Hippocampal formation (tissue), 2 donors: ENCODE results near the gene LIX1.
A peak's percentile ranks its signal among the peaks of the same experiment; 100 is the strongest.

Experiments used
- DNase-seq, 2 donors: peaks; one replicate each; lab custom pipeline; 2025; lab: John Stamatoyannopoulos, UW

The LIX1 gene

DNA sequence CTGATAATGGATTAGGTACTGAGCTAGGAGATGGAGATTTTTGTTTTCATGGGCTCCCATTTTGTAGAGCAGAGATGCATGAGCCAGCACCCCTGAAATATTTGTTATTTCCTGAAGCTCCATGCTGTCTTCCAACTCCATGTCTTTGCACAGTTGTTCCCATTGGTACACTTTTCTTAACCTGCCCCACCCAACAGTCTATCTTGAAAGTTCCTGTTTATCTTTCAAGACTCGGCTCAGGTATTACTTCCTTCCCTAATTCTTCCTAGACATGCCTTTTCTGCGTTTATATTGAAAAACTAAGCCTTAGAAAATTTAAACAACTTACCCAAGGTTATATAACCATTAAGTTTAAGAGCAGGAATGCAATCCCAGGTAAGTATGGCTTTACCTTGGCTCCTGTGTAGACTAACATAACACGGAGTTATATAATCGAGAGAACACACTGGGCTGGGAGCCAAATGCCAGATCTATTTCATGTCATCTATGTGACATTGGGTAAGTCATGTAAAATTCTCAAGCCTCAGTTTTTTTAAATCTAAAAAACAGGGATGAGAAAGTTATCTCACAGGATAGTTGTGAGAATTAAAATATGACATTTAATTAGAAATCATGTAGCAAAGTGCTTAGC is 67.4 kb downstream of the LIX1 start:
- DNase-seq: no peak

DNA sequence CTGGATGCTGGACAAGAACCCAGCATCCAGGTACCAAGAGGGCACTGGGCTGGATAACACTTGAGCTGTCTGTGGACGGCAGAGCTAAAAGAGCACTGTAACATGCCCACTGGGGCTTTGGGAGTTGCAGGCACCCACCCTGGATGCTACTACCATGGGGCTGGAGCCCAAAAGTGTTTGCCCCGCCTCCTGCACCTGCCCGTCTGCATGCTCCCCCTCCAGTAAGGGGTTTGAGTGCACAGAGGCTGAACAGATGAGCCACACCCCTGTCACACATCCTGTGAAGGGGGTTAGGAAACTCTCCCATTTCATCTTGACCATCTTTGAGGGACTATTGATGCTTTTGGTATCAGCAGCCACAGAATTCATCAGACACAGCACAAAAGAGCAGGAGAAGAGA is 69.0 kb downstream of the LIX1 start:
- no peak for DNase-seq

- no peak for DNase-seq
These were observed 69.7 kb downstream of the LIX1 start for GRCh38 chr5:97072696-97073095.

- no peak for DNase-seq
These were observed 70.4 kb downstream of the LIX1 start for GRCh38 chr5:97071993-97072392.

DNA sequence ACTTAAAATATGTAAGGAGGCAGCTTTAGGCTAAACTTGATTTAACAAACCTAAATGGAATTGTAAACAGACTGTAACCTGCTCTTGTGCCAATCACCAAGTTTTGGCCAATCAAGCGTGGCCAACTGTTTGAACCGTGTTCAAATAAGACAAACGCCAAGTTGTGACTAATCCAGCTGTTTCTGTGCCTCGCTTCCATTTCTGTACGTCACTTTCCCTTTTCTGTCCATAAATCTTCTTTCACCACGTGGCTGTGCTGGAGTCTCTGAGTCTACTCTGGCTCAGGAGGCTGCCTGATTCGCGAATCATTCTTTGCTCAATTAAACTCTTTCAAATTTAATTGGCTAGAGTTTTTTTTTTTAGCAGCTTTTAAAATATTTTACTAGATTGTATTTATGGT is 71.3 kb downstream of the LIX1 start:
- DNase-seq: peak in 1 of 2 donors; percentile 12

- DNase-seq: no peak
These were observed 72.2 kb downstream of the LIX1 start for GRCh38 chr5:97070234-97070633.

DNA sequence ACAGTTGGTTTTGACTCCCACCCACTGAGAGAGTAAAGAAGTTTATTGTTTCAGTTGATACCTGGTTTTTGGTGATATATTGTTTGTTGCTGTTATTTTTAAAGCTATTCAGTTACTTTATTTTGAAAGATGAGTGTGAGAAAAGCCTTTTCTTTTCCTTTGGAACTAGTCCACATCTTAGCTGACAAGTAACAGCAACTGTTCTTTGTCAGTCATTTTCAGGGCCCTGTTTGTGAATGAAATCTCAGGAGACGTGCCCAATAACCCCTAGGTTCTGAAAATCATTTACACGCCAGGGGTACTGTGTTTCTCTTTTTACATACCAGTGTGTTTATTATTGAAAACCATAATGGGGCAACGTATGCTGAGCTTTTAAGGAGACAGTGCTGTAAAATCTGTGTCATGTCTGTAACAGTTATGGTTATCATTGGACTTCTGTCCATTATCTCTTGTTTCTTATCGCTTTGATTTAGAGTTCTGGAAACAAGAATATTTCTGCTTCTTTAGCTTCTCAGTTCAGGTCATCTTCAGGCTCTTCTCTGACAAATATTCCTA is 75.0 kb downstream of the LIX1 start:
- no peak for DNase-seq

DNA sequence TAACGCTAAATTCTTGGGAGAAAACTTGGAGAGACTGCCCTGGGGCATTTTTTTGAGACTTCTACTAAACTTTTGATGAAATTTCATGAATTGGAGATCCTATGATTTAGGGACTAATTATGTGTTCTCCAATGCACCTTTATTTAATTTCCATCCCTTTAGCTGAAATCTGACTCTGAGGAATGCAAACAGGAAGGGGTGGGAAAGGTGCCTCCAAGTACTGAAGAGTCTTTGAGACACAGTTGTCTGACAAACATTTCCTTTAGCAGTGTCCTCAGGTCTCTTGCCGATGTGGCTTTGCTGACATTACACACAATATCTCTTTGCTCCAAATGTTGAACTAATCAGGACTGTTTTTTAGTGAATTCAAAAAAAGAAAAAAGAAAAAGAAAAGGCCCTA is 76.9 kb downstream of the LIX1 start:
- no peak for DNase-seq

- DNase-seq: no peak
These were observed 79.2 kb downstream of the LIX1 start for GRCh38 chr5:97063251-97063650.

GRCh38 chr5:97062046-97062445 is 80.4 kb downstream of the LIX1 start:
- DNase-seq: no peak

DNA sequence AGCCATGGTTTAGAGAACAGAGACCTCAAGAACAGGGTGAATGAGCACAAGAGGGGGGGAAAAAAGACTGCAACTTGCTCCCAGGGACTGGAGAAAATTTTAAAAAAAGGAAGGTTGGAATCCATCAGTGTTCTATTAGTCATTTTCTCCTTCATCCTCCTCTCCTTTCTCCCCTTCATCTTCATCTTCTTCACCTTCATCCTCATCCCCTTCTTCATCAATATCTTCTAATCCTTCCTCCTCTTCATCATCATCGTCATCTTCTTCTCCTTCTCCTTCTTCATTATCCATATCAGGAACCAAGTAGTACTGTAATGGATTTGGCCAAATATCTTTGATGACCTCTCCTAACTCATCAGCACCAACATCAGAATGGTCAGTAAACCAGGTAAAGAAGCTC is 86.1 kb downstream of the LIX1 start:
- DNase-seq: no peak

DNA sequence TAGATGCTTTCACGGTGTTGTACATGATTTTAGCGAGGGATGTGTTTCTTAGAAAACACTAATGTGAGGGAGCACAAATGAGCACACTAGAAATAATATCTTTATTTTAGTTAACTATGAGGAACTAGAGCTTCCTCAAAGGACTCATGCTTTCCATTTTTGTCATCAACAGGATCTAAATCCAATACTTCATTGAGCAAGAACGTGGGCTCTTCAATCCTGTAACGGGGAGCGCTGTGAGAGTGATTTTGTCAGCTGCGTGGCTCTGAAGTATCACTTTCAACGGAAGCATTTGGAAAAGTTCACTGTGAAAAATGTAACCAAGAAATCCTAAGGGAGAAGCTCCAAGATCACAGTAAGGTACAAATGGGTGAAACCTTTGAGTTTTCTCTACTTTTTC is 93.2 kb downstream of the LIX1 start:
- DNase-seq: no peak

DNA sequence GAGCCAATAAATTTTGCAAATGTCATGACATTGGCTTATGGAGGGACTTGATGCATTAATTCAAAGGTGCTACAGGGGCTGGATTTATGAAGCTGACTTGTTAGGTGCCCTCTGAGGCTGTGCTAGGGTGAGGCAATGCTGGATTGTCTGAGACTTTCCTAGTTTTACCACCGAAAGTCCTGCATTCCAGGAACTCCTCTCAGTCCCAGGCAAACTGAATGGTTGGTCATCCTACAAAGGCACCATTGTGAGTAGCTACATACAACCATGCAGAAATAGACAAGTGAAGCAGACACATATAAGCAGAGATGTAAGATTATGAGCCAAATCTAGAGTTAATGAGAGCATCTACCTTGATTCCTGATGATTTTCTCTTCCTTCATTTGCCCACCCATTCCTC is 95.3 kb downstream of the LIX1 start:
- no peak for DNase-seq

GRCh38 chr5:97046270-97046982 is 96.0 kb downstream of the LIX1 start:
- no peak for DNase-seq

DNA sequence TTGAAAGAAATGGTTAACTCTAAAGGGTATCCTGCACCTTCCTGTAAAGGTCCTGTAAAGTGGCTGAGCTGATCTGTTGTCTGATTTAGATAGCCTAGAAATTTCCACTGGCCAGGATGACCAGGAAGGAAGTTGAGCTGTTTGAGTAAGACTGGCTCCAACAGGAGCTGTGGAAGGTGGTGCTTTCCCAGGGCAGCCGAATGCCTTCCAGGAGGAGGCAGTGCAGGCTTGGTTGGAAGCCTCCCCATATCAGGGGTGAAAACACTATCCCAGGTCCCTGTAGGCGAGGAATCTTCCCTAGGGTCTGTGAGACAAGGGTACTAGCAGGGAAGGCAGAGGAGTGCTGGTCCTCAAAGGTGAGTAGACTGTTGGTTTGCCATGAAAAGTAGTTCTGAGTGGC is 98.4 kb downstream of the LIX1 start:
- no peak for DNase-seq

DNA sequence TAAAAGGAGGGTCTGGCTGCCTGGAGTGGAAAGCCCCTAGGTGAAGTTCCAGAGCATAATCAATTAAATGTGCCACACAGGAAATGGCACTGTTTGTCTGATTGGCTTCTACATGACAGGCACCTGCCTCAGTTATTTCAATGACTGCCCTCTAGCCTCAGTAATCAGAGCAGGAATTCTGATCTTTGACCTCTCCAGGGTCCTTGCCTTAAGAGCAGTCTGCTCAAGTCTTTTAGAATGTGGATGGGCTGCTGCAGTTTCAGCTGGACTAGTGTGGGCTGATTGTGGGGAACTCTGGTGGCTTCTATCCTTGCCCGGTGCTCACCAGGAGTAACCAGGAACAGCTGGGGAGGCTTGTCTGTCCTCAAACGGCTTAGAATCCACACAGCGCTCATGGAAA is 98.9 kb downstream of the LIX1 start:
- no peak for DNase-seq

- no peak for DNase-seq
These were observed 99.4 kb downstream of the LIX1 start for GRCh38 chr5:97042996-97043395.
